Fibroblast of skin of left quadriceps (primary cell): ENCODE measurements around the gene GRN.

Experiments used
- DNase-seq, 2 experiments: peaks; one replicate each; pipeline ENCODE4 v3.0.0-alpha.2; 2013; ENCODE audit warnings: low read depth in 2 of 2

The GRN gene

DNA sequence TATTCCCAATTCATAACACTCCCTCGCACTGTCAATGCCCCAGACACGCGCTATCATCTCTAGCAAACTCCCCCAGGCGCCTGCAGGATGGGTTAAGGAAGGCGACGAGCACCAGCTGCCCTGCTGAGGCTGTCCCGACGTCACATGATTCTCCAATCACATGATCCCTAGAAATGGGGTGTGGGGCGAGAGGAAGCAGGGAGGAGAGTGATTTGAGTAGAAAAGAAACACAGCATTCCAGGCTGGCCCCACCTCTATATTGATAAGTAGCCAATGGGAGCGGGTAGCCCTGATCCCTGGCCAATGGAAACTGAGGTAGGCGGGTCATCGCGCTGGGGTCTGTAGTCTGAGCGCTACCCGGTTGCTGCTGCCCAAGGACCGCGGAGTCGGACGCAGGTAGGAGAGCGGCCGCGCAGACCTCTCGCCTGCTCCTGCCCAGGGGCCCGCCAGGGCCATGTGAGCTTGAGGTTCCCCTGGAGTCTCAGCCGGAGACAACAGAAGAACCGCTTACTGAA lies at the start of gene GRN:
TSS of gene GRN (plus strand) at position 364 of the 515 bp plus-strand sequence. CDS start 3,863 bp downstream, outside the sequence.
- DNase-seq: peak; percentile 98

DNA sequence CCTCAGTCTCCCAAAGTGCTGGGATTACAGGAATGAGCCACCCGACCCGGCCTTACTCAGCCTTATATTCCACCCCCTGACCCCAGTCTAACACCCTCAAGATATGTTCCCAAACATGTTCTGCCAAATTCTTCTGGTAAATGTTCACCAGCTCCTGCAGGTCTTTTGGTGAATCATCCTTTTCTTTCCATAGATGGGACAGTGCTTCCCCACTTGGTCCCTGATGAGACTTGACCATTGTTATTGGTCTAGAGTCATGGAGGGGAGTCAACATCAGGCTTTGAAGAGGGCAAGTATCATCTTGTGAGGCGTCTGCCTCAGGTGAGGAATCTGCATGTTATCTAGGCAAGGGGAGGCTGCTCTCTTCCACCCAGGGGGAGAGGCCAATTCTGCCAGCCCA lies 47.1 kb upstream of the GRN start:
- no peak for DNase-seq

DNA sequence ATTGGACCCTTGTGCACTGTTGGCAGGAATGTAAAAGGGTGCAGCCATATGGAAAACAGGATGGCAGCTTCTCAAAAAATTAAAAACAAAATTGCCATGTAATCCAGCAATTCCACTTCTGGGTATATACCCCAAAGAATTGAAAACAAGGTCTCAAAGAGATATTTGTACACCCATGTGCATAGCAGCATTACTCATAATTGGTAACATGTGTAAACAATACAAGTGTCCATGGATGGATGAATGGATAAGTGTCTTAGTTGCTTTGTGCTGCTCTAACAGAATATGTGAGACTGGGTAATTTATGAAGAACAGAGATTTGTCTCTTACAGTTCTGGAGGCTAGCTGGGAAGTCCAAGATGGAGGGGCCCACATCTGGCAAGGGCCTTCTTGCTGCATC lies 40.5 kb upstream of the GRN start:
- no peak for DNase-seq

DNA sequence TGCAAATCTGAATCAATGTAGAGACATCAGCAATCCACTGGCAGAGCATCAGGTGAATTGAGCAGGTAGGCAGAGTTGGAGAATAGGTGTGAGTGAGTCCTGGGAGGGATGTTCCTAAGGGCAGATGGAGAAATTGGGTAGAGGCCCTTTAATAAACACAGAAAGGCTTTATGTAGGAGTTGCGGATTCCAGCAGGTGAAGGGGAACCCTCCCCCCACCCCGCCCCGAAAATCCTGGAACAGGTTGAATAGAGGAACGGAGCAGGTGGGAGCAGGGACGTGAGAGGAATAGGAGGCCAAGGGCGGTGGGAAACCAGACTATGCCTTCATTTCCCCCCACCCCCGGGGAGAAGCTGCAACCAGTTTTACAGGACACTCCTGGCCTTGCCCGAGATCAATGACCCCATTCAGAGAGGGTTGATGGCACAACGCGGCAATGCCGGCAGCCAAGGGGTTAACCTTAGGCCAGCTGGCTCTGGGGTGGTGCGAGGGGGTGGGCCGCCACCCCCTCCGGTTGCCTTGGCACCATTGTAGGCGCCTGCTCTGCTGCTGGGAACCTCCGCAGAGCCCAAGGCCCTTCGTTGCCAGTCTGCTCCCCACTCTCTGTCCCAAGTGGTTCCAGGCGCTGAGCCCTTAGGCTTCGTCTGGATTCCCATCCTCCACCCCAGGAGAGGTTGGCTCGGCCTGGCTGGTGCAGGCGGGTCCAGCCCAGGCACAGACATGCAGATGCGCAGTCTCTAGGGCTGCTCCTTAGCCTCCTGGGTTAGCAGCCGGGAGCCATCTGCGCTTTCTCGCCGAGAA lies 37.5 kb upstream of the GRN start:
- DNase-seq: no peak

DNA sequence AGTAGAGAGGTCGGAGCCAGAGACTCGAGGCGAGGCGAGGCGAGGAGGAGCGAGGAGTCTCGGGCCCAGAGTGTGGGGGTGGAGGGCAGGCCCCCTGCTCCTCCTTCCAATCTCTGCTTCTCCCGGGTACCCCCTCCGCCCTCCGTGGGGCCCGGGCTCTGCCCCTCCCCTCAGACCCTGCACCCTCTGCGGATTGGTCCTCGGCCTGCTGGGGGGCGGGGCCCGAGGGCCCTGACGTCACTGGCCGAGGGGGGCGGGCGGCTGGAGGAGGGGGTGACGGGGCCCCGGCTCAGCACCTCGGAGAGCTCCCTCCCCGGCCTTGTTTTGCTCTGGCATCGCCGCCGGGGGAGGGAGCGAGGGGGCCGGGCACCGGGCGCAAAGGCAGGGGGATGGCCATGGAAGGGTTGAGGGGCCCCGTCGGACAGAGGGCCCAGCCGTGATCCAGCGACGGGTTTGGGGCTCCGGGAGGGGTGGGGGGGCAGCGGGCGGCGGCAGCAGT lies 36.7 kb upstream of the GRN start, which contains the start of gene RUNDC3A:
TSS of gene RUNDC3A (plus strand) at position 282 of the 499 bp plus-strand sequence. CDS start 232 bp downstream, outside the sequence.
- peak; percentile 54 for DNase-seq

DNA sequence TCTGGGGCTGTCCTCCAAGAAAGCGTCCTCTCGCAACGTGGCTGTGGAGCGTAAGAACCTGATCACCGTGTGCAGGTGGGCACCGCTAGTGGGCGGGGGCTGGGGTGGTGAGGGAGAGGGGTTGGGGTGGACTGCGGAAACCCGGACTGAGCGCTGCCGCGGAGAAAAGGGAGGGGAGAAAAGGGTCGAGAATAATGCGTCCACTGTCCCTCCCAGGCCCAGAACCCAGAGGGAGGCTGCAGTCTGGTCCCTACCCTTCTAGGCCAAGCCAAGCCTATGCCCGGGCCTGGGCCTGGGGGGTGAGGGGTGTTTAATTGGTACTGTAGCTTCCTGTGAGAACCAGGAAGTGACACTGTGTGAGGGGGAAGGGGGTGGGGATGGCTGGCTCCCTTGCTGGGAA lies 36.2 kb upstream of the GRN start:
- DNase-seq: no peak

DNA sequence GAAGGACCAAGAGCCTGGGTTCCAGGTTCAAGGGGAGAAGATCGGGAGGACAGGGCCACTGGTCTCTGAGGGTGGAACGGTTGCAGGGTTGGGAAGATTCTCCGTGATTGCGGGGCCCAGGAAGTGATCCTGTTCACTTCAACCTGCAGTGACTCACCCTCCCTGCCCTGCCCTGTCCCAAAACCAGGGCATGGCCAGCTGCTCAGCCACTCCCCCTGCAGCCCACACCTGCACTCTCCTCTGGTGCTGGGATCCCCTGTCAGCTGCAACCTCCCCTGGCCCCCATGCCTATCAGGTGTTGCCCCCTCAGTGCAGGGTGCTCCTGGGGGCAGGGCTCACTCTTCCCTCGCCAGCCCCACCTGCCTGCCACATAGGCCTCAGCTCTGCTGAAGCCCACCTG lies 35.6 kb upstream of the GRN start:
- no peak for DNase-seq

DNA sequence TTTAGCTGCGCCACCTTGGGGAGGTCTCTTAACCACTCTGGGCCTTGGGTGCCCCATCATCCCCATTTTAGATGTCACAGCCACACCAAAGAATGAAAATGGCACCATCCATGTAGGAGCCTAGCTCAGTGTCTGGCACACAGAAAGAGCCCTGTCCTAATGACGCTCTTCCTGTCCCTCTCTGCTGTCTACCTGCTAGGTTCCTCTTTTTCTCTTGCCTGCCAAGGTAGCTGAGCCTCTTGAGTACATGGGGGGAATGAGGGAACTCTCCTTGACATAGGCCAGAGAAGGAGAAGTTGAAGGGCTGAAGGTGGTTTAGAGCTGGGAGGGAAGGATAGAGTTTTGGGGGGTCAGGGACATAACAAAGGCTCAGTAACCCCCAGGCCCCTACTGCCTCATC lies 34.9 kb upstream of the GRN start:
- no peak for DNase-seq

DNA sequence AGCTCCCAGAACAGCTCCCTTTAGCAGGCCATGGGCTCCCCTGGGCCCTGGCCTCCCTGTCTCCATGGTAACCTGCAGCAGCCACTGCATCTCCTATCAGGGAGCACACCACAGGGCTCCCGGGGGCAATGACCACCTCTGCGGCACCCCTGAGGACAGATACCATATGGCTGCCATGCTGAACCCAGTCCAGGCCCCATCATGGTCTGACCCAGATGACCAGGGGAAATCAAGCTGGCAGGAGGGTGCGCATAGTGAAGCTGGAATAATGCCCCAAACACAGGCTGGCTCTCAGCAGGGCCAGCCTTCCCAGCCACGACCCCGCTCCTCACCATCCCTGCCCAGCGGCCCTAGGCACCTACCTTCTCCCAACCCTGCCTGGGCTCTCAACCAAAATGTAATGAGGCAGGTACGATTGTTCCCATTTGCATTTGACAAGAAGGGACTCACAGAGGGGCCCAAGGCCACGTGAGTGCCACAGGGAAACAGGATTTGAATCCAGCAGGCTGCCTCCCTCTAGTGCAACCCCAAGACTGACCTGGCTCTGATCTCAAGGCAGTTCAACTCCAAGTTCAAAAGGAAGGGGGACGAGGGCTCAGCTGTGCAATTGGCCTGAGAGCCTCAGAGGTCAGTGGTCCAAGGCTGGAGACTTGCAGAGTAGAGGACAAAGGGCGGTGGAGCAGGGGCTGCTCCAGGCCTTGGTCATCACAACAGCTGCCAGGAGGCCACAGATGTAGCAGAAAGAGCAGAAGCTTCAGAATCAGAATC lies 34.3 kb upstream of the GRN start:
- DNase-seq: no peak

DNA sequence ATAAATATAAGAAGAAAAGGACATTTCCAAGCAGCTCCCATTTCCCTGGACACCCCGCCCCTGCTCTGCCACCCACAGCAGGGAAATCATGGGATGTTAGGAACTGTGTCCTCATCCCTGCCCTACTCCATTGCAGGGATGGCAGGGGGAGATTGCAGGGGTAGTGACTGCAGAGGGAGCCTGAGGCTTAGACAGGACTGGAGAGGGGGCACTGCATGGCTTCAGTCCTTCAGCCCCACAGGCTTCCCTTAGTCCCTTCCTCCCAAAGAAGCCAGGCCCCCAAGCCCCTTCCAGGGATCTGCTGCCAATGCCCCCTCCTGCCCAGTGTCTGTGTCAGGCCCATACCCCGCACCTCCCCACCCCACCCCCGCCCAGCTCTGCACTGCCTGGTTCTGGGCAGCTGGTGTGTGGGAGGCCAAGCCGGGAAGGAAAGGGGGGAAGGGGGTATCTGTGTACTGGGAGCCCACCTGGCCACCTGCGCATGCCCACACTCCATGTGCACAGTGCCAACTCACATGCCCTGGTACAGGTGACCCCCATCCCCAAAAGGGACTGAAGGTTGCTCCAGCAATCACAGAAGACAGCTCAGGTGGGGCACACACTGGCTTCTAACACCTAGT lies 33.4 kb upstream of the GRN start:
- no peak for DNase-seq

DNA sequence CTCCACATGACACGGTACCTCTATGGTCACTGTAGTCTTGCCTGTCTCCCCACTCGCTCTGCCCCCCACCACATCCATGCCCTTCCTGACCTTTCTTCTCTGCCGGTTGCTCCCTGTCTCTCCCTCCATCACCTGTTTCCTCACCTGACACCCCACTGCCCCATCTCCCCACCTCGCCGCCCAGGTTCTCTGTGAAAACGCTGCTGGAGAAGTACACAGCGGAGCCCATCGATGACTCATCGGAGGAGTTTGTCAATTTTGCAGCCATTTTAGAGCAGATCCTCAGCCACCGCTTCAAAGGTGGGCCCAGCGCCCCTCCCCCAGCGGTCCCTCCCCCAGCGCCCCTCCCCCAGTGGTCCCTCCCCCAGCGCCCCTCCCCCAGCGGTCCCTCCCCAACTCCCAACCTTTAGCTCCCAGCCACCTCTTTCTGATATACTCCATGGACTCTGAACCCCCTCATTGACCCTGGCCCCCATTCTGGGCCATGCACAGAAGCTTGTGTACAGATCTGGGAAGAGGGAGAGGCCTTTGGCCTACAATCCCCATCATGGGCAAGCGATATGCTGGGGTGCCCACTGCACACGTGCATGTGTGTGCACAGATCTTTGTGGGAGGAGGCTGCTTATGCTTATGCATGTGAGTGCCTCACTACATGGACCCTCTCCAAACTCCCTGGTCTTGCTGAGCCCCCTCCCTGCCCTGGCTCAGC lies 32.6 kb upstream of the GRN start:
- no peak for DNase-seq

DNA sequence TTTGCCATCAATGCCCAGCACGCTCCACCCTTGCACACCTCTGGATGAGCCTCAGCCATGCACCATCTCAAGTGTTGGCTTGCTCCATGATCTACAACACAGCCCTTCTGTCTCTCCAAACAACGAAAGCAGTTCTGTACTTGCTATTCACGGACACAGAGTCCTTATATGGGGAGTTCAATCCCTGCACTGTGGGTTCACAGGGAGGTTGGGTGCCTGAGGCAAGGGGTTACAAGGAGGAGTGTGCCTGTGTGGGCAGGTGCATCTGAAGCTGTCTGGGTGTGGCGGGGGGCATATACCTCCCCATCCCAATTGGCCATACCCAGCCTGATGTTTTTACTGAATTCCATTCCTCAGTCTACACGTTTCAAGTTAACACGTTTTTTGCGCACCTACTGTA lies 31.1 kb upstream of the GRN start:
- DNase-seq: no peak

DNA sequence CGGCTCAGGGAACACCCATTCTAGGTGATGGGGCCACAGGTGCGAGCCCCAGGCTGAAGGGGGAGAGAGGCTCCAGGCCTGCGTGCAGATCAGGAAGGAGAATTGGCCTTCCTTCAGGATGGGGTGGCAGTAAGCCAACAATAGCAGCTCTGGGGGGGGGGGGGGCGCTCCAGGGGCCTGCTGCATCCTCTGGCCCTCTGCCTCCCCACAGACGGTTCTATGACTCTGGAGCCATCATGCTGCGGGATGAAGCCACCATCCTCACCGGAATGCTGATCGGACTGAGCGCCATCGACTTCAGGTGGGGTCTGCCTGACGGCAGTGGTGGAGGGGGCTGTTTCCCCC lies 30.6 kb upstream of the GRN start:
- DNase-seq: no peak

DNA sequence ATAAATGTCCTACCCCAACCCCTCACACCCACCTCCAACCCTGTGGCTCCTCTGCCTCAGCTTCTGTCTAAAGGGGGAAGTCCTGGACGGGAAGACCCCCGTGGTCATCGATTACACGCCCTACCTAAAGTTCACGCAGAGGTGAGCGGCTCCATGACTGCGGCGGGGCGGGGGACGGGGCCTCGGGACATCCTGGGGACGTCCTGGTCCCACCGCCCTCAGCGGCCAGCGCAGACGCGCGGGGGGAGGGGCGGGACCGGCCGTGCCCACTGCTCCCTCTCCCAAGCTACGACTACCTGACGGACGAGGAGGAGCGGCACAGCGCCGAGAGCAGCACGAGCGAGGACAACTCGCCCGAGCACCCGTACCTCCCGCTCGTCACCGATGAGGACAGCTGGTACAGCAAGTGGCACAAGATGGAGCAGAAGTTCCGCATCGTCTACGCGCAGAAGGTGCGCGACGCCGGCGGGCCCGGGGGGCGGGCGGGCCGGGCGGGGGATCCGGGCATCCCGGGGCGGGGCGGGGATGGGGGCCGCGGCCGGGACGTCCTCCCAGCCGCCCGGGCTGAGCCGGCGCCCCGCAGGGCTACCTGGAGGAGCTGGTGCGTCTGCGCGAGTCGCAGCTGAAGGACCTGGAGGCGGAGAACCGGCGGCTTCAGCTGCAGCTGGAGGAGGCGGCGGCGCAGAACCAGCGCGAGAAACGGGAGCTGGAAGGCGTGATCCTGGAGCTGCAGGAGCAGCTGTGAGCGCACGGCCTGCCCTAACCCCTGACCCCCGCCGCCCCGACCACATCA lies 30.0 kb upstream of the GRN start:
- DNase-seq: no peak

DNA sequence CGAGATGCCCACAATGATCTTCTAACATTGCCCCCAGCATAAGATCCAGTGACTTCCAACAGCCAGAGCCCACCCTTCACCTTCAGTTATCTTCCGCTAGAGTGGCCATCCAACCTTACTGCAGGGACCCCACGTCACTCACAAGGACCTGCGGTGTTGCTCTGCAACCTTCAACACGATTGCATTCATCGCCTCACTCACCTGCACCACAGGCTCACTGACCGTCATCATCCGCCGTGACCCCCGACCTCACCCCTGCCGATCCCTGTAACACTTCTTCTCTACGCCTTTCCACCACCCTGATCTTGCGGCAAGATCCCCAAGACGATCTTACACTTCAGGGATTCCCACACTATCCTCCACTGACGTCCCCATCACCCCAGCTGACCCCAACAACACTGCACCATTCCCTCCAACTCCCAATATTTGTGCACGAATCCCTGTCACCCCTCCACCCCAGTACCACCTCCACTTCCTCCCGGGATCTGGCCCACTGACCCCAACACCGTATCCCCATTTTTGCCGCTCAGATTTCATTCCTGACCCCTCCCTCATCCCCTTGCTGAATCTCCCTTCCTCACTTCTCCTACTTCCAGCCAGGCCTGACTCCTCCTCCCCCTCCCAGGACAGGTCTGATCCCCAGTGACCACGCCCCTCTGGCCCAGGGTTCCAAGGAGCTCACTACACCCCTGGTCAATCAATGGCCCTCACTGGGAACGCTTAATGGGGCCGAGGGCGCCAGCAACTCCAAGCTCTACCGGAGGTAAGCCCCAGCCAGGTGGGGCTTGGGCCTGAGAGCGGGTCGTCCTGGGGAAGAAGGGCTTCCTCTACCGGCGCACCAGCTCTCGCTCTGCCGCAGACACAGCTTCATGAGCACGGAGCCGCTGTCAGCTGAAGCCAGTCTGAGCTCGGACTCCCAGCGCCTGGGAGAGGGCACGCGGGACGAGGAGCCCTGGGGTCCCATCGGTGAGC lies 29.1 kb upstream of the GRN start:
- no peak for DNase-seq

DNA sequence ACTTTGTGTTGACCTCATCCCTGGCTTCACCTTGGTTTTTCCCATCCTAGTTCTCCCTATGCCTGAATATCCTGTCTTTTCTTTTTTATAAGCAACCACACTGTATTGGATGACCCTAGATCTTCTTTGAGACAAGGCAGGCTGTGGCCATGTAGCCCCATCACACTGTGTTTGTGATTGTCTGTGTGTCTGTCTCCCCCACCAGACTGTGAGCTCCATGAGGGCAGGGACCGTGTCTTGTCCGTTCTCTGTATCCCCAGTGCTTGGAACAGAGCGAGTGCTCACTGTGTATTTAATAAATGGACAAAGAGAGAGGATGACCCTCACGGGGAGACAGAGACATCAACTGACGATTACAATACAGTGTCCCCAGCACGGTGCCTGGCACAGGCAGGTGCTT lies 27.6 kb upstream of the GRN start:
- DNase-seq: no peak

DNA sequence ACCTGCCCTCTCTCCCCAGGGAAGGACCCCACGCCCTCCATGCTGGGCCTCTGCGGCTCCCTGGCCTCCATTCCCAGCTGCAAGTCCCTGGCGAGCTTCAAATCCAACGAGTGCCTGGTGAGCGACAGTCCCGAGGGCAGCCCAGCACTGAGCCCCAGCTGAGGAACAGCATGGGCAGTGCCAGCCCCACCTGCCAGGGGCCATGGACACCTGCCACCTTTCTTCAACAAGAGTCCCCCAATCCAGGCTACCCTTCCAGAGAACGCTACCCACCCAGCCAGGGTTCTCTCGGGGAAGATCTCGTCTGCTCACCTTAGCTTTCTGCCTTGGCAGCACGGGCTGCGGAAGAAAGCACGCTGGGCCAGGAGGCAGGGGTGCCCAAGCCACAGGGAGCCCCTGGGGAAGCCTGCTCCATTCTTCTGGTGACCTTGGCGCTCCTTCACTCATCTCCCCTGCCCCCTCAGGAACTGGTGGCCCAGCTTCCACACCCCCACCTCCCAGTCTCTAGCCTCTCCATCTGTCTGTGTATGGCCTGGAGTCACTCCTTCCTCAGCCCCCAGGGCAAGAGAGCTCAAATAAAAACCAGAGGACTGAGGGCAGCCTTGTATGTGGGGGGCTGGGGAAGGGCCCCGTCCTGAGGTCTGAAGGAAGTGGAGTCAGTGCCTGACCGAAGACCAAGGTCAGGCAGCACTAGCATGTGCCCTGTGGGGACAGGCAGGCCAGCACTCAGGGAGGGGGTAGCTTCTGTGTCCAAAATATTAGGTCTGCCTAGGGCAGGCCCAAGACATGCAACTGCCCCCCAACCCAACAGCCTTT lies 26.8 kb upstream of the GRN start:
- no peak for DNase-seq

DNA sequence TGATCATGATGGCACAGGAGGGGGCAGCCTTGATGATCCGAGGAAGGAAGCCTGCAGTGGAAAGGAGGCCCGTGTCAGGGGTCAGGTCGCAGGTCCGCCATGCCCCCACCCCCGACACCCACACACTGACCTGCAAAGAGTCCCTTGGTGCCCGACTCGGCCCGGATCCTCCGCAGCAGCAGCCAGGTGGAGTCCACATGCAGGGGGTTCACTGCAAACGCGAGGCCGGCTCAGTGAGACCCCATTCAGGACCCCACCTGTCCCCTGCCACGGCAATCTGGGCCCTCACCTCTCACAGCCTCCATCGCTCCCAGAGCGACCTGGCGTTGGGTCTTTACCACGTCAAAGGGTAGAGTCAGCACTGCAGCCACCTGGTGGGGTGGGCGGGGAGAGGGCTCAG lies 25.0 kb upstream of the GRN start:
- DNase-seq: no peak
